Heart left ventricle (tissue), 16 donors: Measurements from ENCODE around the gene ZKSCAN5. TPM values are rescaled to one million over a fixed set of nuclear protein-coding genes. Genes with fewer than 3 reads are reported as not detected.
A peak's percentile ranks its signal among the peaks of the same experiment; 100 is the strongest.

Source experiments
- ATAC-seq, 4 donors: fragments of 200-7000 bp; cut with Tn5 transposase; one replicate each; pipeline ENCODE4 v1.9.1; 2020 to 2022; ENCODE audit warnings: moderate library complexity in 4 of 4, mild to moderate bottlenecking in 3 of 4, moderate number of reproducible peaks in 1 of 4
- DNase-seq, 5 donors: peaks; one replicate each; pipeline ENCODE4 v3.0.0-alpha.2; 2020
- H3K27ac ChIP-seq, 12 donors: fragments of 200-600 bp; sonication (generic) in 4 of 12; one replicate each; pipeline versions ENCODE4 v1.5.0 to v1.8.0; 2016 to 2022; ENCODE audit warnings: mild to moderate bottlenecking in 2 of 12
- H3K27me3 ChIP-seq, 9 donors: fragments of 200-600 bp; sonication (generic) in 2 of 9; one replicate each; pipeline versions ENCODE4 v1.5.1 to v1.8.0; 2016 to 2022; ENCODE audit warnings: mild to moderate bottlenecking in 3 of 9
- H3K36me3 ChIP-seq, 9 donors: fragments of 200-600 bp; sonication (generic) in 2 of 9; one replicate each; pipeline versions ENCODE4 v1.5.0 to v1.8.0; 2018 to 2022; ENCODE audit warnings: mild to moderate bottlenecking in 2 of 9
- H3K4me1 ChIP-seq, 12 donors: fragments of 200-600 bp; sonication (generic) in 4 of 12; one replicate each; pipeline versions ENCODE4 v1.5.0 to v1.8.0; 2016 to 2022; ENCODE audit warnings: mild to moderate bottlenecking in 3 of 12
- H3K4me3 ChIP-seq, 12 donors: fragments of 200-600 bp; sonication (generic) in 4 of 12; one replicate each; pipeline versions ENCODE4 v1.5.0 to v1.8.0; 2017 to 2022; ENCODE audit warnings: mild to moderate bottlenecking in 9 of 12, moderate library complexity in 4 of 12
- H3K9me3 ChIP-seq, 12 donors: fragments of 200-600 bp; sonication (generic) in 4 of 12; one replicate each; pipeline versions ENCODE4 v1.5.0 to v1.8.0; 2016 to 2022; ENCODE audit warnings: mild to moderate bottlenecking in 1 of 12
- POLR2A ChIP-seq, 2 donors: fragments of 450-650 bp; IDR thresholded peaks; one replicate each; pipeline ENCODE4 v1.6.1; 2017; ENCODE audit warnings: antibody characterized with exemption in 2 of 2, mild to moderate bottlenecking in 2 of 2, moderate library complexity in 2 of 2
- WGBS, 4 donors: extraction: QIAGEN DNeasy Blood & Tissue Kit in 2 of 4; methylation state at CpG; one replicate each; pipeline versions ENCODE4 v1.1.5 to v1.1.7; 2013 to 2018; 5-methylcytosine and 5-hydroxymethylcytosine counted together
- intact Hi-C, 10 donors: fragments of 100-400 bp; cut with DNase I; formaldehyde crosslinking; loops; one replicate each; pipeline versions ENCODE4 v1.11.1 to v1.14.2; 2022
- polyA plus RNA-seq, 2 donors: library from polyadenylated mRNA; stranded (reverse); fragments of 200-250 nt; gene quantifications; one replicate each; pipeline ENCODE4 v1.2.3, GENCODE V29; 2013
- total RNA-seq, 9 donors: library from RNA; depleted of rRNA in 2 of 9; stranded (reverse); fragments of >200 nt in 2 of 9; fragmentation: NEBNext Ultra II Directional in 3 of 9; extraction: Animal tissue kit (Norgen Biotek cat#: 25700) in 3 of 9; gene quantifications; one replicate each; pipeline versions ENCODE4 v1.1.0 to v1.2.4, GENCODE V29; 2016 to 2023
- TF ChIP-seq, protein P1 (sequence below), 12 donors: fragments of 200-600 bp; sonication (generic) in 4 of 12; IDR thresholded peaks; one replicate each; pipeline versions ENCODE4 v1.5.0 to v1.8.0; 2018 to 2022; ENCODE audit warnings: antibody characterized with exemption in 12 of 12, mild to moderate bottlenecking in 5 of 12
- donor health status: ischemic (EF 13 %, LVEDD 7.1; RV severe dilation, severe dysfunction).
- donor health status: healthy with polysubstance abuse.
- donor health status: DM: no; HTN: yes; CAD: no.
- donor health status: DM: no; HTN: no; CAD: no.
- donor health status: ischemic (EF 25% LVEDD 6.9; RV normal size, moderate dysfunction).
- donor health status: ischemic (EF 25% LVEDD 5.7; RV mildly dilated, moderate dysfunction).
- donor health status: healthy.
- donor health status: DM: yes; HTN: yes; CAD: no.
- donor health status: ischemic (EF 35%, LVEDD 5.7; RV mildly dilated, moderate dysfunction).
- donor health status: nonischemic (EF 11% LVEDD 7.7; RV severe dilation, severe dysfunction).
- donor health status: DM: yes; HTN: yes; CAD: no.
- donor health status: PGD.
- donor health status: ischemic (EF 29% LVEDD 5.4; RV normal size, mild dysfunction).
- donor health status: nonischemic (EF 23%, LVEDD 6.1; RV moderate dilation, normal function).

The ZKSCAN5 gene
- total and polyA plus RNA-seq, 11 donors = 2.1 to 9.6 (median 6.2) TPM

DNA sequence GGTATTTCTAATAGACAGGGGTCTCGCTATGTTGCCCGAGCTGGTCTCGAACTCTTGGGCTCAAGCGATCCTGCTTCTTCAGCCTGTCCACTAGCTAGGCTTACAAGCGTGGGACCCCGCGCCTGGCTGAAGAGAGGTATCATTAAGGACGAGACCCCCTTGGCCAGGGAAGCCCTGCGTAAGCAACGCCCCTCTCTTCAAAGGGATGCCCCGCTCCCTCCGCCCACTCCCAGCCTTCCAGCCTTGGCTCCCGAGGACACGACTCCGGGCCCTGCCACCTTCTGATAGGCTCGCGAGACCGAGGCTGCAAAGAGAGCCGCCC, 220 bp upstream of the ZKSCAN5 start:
- peaks cover 0 to 43% (median 33%) of the 10 kb centered on the region in 12 donors for H3K4me1 ChIP-seq
- intact Hi-C loops = loop anchor here in 9 of 10 donors (5.0 to 10.0 kb wide), 4 partner anchors 37 to 53 kb away; partner anchors contain the start of genes ZNF655 (in 6 of the 9), FAM200A (in 4 of the 9) and ATP5MF (in 1 of the 9)

DNA sequence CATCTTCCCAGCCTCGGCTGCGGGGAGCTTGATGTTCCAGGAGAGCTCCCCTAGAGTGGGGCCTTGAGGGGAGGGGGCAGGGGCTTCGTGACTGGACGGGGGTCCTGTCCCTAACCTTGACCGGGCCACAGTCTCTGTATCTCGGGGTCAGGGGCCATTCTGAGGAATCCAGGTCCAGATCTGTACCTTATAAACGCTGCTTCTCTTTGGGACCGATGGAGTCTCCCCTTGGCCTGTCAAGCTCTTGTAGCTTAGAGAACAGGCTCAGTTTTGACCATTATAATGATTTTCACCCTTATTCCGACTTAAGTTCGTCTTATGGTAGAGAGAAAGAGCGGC, 831 bp downstream of the ZKSCAN5 start:
- Histone ChIP-seq H3K27me3 (no peaks in the 10 kb centered on the region), H3K36me3 (peaks cover 0 to 9% (median 0%) of the 10 kb centered on the region in 9 donors), H3K27ac (peak overlapping the region in 11 of 12 donors; percentile 91 to 97 (median 94)), H3K9me3 (no peaks in the 10 kb centered on the region), H3K4me1 (peaks cover 0 to 42% (median 33%) of the 10 kb centered on the region in 12 donors), H3K4me3 (peak overlapping the region; percentile 65 to 91 (median 76))
- intact Hi-C loops = loop anchor here in 2 of 10 donors (10.0 kb wide), 1 partner anchor 50 kb away; the partner anchor contains the start of genes FAM200A (in 2 of the 2) and ZNF655 (in 2 of the 2)
- DNase-seq = no peak
- WGBS, 4 donors = 2 to 4% (median 3%) methylated on average over 11 of the region's 11 CpGs
- no peak for ATAC-seq
- no peak for TF ChIP-seq POLR2A (IDR thresholded peaks at IDR 0.05)
- TF ChIP-seq, protein P1, sequence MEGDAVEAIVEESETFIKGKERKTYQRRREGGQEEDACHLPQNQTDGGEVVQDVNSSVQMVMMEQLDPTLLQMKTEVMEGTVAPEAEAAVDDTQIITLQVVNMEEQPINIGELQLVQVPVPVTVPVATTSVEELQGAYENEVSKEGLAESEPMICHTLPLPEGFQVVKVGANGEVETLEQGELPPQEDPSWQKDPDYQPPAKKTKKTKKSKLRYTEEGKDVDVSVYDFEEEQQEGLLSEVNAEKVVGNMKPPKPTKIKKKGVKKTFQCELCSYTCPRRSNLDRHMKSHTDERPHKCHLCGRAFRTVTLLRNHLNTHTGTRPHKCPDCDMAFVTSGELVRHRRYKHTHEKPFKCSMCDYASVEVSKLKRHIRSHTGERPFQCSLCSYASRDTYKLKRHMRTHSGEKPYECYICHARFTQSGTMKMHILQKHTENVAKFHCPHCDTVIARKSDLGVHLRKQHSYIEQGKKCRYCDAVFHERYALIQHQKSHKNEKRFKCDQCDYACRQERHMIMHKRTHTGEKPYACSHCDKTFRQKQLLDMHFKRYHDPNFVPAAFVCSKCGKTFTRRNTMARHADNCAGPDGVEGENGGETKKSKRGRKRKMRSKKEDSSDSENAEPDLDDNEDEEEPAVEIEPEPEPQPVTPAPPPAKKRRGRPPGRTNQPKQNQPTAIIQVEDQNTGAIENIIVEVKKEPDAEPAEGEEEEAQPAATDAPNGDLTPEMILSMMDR (IDR thresholded peaks at IDR 0.05) = no peak

More for the DNA sequence above, 220 bp upstream of the ZKSCAN5 start:
- Histone ChIP-seq H3K27me3 (no peaks in the 10 kb centered on the region), H3K36me3 (peaks cover 0 to 4% (median 0%) of the 10 kb centered on the region in 9 donors), H3K4me3 (peak overlapping the region; percentile 65 to 91 (median 76)), H3K27ac (peak overlapping the region; percentile 73 to 97 (median 94)), H3K9me3 (no peaks in the 10 kb centered on the region)
- TF ChIP-seq, protein P1 (IDR thresholded peaks at IDR 0.05) = no peak
- peak in 1 of 2 donors; percentile 30 for TF ChIP-seq POLR2A (IDR thresholded peaks at IDR 0.05)
- WGBS, 4 donors = 8 to 12% (median 8%) methylated on average over 17 to 19 of the region's 19 CpGs
- ATAC-seq (peak in 3 of 4 donors; percentile 93 to 95 (median 94)), DNase-seq (no peak)

DNA sequence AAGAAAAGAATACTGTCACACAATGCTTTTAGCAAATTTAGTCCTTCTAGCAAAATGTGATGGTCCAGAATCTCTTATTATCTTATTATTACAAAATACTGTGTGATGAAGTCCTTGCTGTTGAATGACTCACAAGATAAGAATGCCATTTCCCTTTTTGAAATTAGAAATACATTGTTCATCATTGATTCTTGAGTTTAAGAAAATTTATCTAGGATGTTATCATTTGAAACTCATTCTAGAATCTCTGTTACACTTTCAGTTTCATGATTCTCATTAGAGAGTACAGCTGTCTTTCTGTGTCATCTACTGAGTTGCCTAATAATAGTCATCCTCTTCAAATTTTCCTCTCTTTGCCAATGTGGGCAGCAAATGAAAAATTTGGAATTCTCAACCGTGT, 9.6 kb downstream of the ZKSCAN5 start:
- Histone ChIP-seq H3K4me1 (peaks cover 0 to 3% (median 0%) of the 10 kb centered on the region in 12 donors), H3K36me3 (peaks cover 0 to 74% (median 62%) of the 10 kb centered on the region in 9 donors), H3K4me3 (no peak overlapping the region), H3K9me3 (no peaks in the 10 kb centered on the region), H3K27me3 (no peaks in the 10 kb centered on the region), H3K27ac (no peak overlapping the region)
- no peak for ATAC-seq
- TF ChIP-seq POLR2A (IDR thresholded peaks at IDR 0.05) = no peak
- TF ChIP-seq, protein P1 (IDR thresholded peaks at IDR 0.05) = no peak
- DNase-seq = no peak
- WGBS, 4 donors = 91 to 98% (median 96%) methylated on average over 1 of the region's 1 CpG
- intact Hi-C loops = loop anchor here in 2 of 10 donors (5.0 to 10.0 kb wide), 2 partner anchors 43 to 111 kb away; partner anchors contain the start of gene ZNF655 (in 1 of the 2)

DNA sequence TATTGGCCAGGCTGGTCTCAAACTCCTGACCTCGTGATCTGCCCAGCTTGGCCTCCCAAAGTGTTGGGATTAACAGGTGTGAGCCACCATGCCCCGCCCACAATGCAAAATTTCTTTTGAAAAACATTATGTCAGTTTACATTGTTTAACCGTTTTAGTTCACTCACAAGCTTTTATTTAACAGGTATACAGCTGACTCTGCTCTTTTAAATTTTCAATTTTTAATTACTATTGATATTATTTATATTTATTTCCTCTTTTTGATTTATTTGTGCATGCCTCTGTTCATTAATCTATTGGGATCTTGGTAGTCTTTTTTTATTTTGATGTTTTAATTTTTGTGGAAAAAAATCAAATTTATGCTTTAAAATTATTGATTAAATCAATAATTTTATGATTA, 16.9 kb downstream of the ZKSCAN5 start:
- Histone ChIP-seq H3K4me3 (no peak overlapping the region), H3K36me3 (peaks cover 0 to 88% (median 70%) of the 10 kb centered on the region in 9 donors), H3K27ac (no peak overlapping the region), H3K9me3 (no peaks in the 10 kb centered on the region), H3K27me3 (no peaks in the 10 kb centered on the region), H3K4me1 (no peaks in the 10 kb centered on the region)
- intact Hi-C loops = no loop called here
- 88 to 96% (median 94%) methylated on average over 3 of the region's 3 CpGs for WGBS, 4 donors
- no peak for ATAC-seq
- DNase-seq = no peak
- no peak for TF ChIP-seq POLR2A (IDR thresholded peaks at IDR 0.05)
- TF ChIP-seq, protein P1 (IDR thresholded peaks at IDR 0.05) = no peak
